Natural killer cell (primary cell): ENCODE results near the gene C3orf20. TPM values are rescaled to one million over a fixed set of nuclear protein-coding genes. Genes with fewer than 3 reads are reported as not detected.

Experiments
- ATAC-seq, 3 donors: fragments of 150-1000 bp in 2 of 3; fragments of 200-7000 bp in 1 of 3; cut with Tn5 transposase; 1 replicate in 1 of 3; 2 replicates in 2 of 3; pipeline ENCODE4 v1.10.0; 2021; ENCODE audit warnings: mild to moderate bottlenecking in 2 of 3, moderate library complexity in 2 of 3
- DNase-seq, 2 donors: peaks; one replicate each; pipeline versions ENCODE4 v3.0.0 to v3.0.0-alpha.2; 2013 to 2021; ENCODE audit warnings: mixed read lengths in 1 of 2
- H3K27ac ChIP-seq: one replicate; pipeline ENCODE4 v1.5.1; 2013; ENCODE audit warnings: mild to moderate bottlenecking, low read length
- H3K27me3 ChIP-seq: one replicate; pipeline ENCODE4 v1.6.1; 2013; ENCODE audit warnings: low read length; ENCODE audit not compliant: control insufficient read depth, insufficient read depth
- H3K36me3 ChIP-seq: one replicate; pipeline ENCODE4 v1.6.1; 2013; ENCODE audit warnings: low read length; ENCODE audit not compliant: control insufficient read depth, insufficient read depth
- H3K4me1 ChIP-seq: one replicate; pipeline ENCODE4 v1.6.1; 2013; ENCODE audit warnings: low read length; ENCODE audit not compliant: control insufficient read depth, insufficient read depth
- H3K4me3 ChIP-seq: one replicate; pipeline ENCODE4 v1.5.1; 2013; ENCODE audit warnings: low read length
- H3K9me3 ChIP-seq: one replicate; pipeline ENCODE4 v1.6.1; 2013; ENCODE audit warnings: low read length; ENCODE audit not compliant: control insufficient read depth, insufficient read depth
- H3K27ac Mint-ChIP-seq, 2 donors: one replicate each; pipeline ENCODE4 v1.8.0; 2022; ENCODE audit warnings: mild to moderate bottlenecking in 2 of 2, mixed read lengths in 2 of 2, moderate library complexity in 1 of 2
- H3K27me3 Mint-ChIP-seq, 2 donors: one replicate each; pipeline ENCODE4 v1.8.0; 2022; ENCODE audit warnings: low read depth in 2 of 2, mixed read lengths in 2 of 2
- H3K36me3 Mint-ChIP-seq: one replicate; pipeline ENCODE4 v1.8.0; 2022; ENCODE audit warnings: mixed read lengths
- H3K4me1 Mint-ChIP-seq, 2 donors: one replicate each; pipeline ENCODE4 v1.8.0; 2022; ENCODE audit warnings: mixed read lengths in 2 of 2
- H3K4me3 Mint-ChIP-seq: one replicate; pipeline ENCODE4 v1.8.0; 2022; ENCODE audit warnings: mild to moderate bottlenecking, moderate library complexity, mixed read lengths
- H3K9me3 Mint-ChIP-seq, 2 donors: one replicate each; pipeline ENCODE4 v1.8.0; 2022; ENCODE audit warnings: mixed read lengths in 2 of 2
- CTCF ChIP-seq: fragments of 200-600 bp; IDR thresholded peaks from one replicate; pipeline ENCODE4 v1.8.0; 2022; ENCODE audit warnings: antibody characterized with exemption
- WGBS: methylation state at CpG from one replicate; pipeline ENCODE4 v1.1.7; 2013; ENCODE audit warnings: missing lambda C conversion rate; ENCODE audit not compliant: insufficient coverage; 5-methylcytosine and 5-hydroxymethylcytosine counted together
- intact Hi-C: fragments of 100-400 bp; cut with micrococcal nuclease; formaldehyde crosslinking; loops from one replicate; pipeline ENCODE4 v1.14.2; 2022
- total RNA-seq, 4 donors: library from RNA; stranded (reverse); fragments of 120-200 nt in 1 of 4; gene quantifications; one replicate each; pipeline versions ENCODE4 v1.2.3 to v1.2.4, GENCODE V29; 2013 to 2022

C3orf20 gene
- total RNA-seq, 3 donors from 2014 or later (not counting 1 experiment from before 2014, with no cell fraction given) = 0.14 TPM; not detected in 2

GRCh38 chr3:14688525-14688924, 13.6 kb downstream of the C3orf20 start:
- H3K27me3 ChIP-seq = no peaks in the 10 kb centered on the region
- H3K4me1 ChIP-seq = peaks cover 12% of the 10 kb centered on the region
- Mint-ChIP-seq H3K27ac (no peak overlapping the region), H3K9me3 (no peaks in the 10 kb centered on the region), H3K27me3 (peaks cover 0 to 5% of the 10 kb centered on the region in 2 donors), H3K4me1 (peaks cover 15 to 21% of the 10 kb centered on the region in 2 donors), H3K4me3 (peak overlapping the region; percentile 55), H3K36me3 (no peaks in the 10 kb centered on the region)
- no peak for TF ChIP-seq CTCF
- H3K9me3 ChIP-seq = no peaks in the 10 kb centered on the region
- intact Hi-C loops = no loop called here
- H3K4me3 ChIP-seq = no peak overlapping the region
- ATAC-seq = no peak
- no peaks in the 10 kb centered on the region for H3K36me3 ChIP-seq
- H3K27ac ChIP-seq = no peak overlapping the region
- WGBS = 0% methylated on average over 1 of the region's 2 CpGs
- no peak for DNase-seq

GRCh38 chr3:14689247-14689980, 14.5 kb downstream of the C3orf20 start:
- peaks cover 15 to 21% of the 10 kb centered on the region in 2 donors for H3K4me1 Mint-ChIP-seq
- H3K9me3 Mint-ChIP-seq = no peaks in the 10 kb centered on the region
- TF ChIP-seq CTCF = no peak
- no peaks in the 10 kb centered on the region for H3K9me3 ChIP-seq
- H3K27me3 Mint-ChIP-seq = peaks cover 0 to 6% of the 10 kb centered on the region in 2 donors
- ATAC-seq = peak in 2 of 3 donors; percentile 24 to 51
- H3K4me3 ChIP-seq = no peak overlapping the region
- no peaks in the 10 kb centered on the region for H3K27me3 ChIP-seq
- H3K36me3 Mint-ChIP-seq = no peaks in the 10 kb centered on the region
- no peaks in the 10 kb centered on the region for H3K36me3 ChIP-seq
- no peak for DNase-seq
- H3K4me3 Mint-ChIP-seq = peak overlapping the region; percentile 55
- no peak overlapping the region for H3K27ac ChIP-seq
- 38% methylated on average over 7 of the region's 7 CpGs for WGBS
- intact Hi-C loops = no loop called here
- no peak overlapping the region for H3K27ac Mint-ChIP-seq
- H3K4me1 ChIP-seq = peaks cover 12% of the 10 kb centered on the region

GRCh38 chr3:14691239-14691638, 16.3 kb downstream of the C3orf20 start:
- intact Hi-C loops = no loop called here
- Histone ChIP-seq H3K27me3 (no peaks in the 10 kb centered on the region), H3K36me3 (no peaks in the 10 kb centered on the region), H3K4me3 (no peak overlapping the region), H3K27ac (no peak overlapping the region), H3K4me1 (peaks cover 12% of the 10 kb centered on the region), H3K9me3 (no peaks in the 10 kb centered on the region)
- Mint-ChIP-seq H3K27me3 (peaks cover 0 to 10% of the 10 kb centered on the region in 2 donors), H3K4me1 (peaks cover 15 to 21% of the 10 kb centered on the region in 2 donors), H3K36me3 (no peaks in the 10 kb centered on the region), H3K27ac (no peak overlapping the region), H3K4me3 (no peak overlapping the region), H3K9me3 (no peaks in the 10 kb centered on the region)
- ATAC-seq (no peak), DNase-seq (no peak)
- TF ChIP-seq CTCF = no peak
- WGBS = 40% methylated on average over 3 of the region's 4 CpGs

- TF ChIP-seq CTCF = no peak
- H3K36me3 ChIP-seq = no peaks in the 10 kb centered on the region
- intact Hi-C loops = no loop called here
- H3K4me1 ChIP-seq = peaks cover 12% of the 10 kb centered on the region
- H3K27ac ChIP-seq = no peak overlapping the region
- no peaks in the 10 kb centered on the region for H3K9me3 ChIP-seq
- DNase-seq (no peak), ATAC-seq (no peak)
- H3K4me1 Mint-ChIP-seq = peaks cover 15 to 21% of the 10 kb centered on the region in 2 donors
- H3K4me3 Mint-ChIP-seq = no peak overlapping the region
- no peaks in the 10 kb centered on the region for H3K36me3 Mint-ChIP-seq
- H3K27ac Mint-ChIP-seq = no peak overlapping the region
- peaks cover 0 to 10% of the 10 kb centered on the region in 2 donors for H3K27me3 Mint-ChIP-seq
- no peaks in the 10 kb centered on the region for H3K9me3 Mint-ChIP-seq
- H3K4me3 ChIP-seq = no peak overlapping the region
- H3K27me3 ChIP-seq = no peaks in the 10 kb centered on the region
- WGBS = 92% methylated on average over 1 of the region's 1 CpG
Observed at GRCh38 chr3:14691719-14692118, 16.8 kb downstream of the C3orf20 start.
